GM12878 (cell line): Measurements from ENCODE around the gene CADM2.

Source experiments
- CTCF ChIP-seq, 3 experiments: IDR thresholded peaks in 2 of 3; conservative IDR thresholded peaks in 1 of 3; 2 replicates each; pipeline ENCODE4 v1.5.1; 2011; ENCODE audit warnings: low read depth in 3 of 3, low read length in 3 of 3, mild to moderate bottlenecking in 3 of 3, control low read depth in 2 of 3, moderate library complexity in 2 of 3, inconsistent platforms in 1 of 3, mixed read lengths in 1 of 3; ENCODE audit not compliant: control insufficient read depth in 2 of 3, insufficient read depth in 1 of 3; ENCODE audit errors: extremely low read depth in 1 of 3
- SP1 ChIP-seq: IDR thresholded peaks from one replicate; pipeline ENCODE4 v1.6.1; 2011; ENCODE audit warnings: low read depth, low read length
- YY1 ChIP-seq: IDR thresholded peaks from 2 replicates; pipeline ENCODE4 v1.6.1; 2011; ENCODE audit warnings: low read depth, mild to moderate bottlenecking, low read length
- TF ChIP-seq, protein P1 (sequence below): IDR thresholded peaks from 2 replicates; pipeline ENCODE4 v1.6.1; 2012; ENCODE audit warnings: low read depth, low read length, improper control_type of control experiment

GRCh38 chr3:85950435-85950834, 991.6 kb downstream of the CADM2 start:
- TF ChIP-seq CTCF (IDR thresholded peaks at IDR 0.05 in 2 of 3, conservative IDR thresholded peaks at IDR 0.05 in 1 of 3; ENCODE audit: control insufficient read depth in 2 of 3, extremely low read depth in 1 of 3, insufficient read depth in 1 of 3, low read depth in 3 of 3, low read length in 3 of 3) (no peak), YY1 (no peak), SP1 (no peak)
- TF ChIP-seq, protein P1, sequence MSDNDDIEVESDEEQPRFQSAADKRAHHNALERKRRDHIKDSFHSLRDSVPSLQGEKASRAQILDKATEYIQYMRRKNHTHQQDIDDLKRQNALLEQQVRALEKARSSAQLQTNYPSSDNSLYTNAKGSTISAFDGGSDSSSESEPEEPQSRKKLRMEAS, result no peak
